GM12878 (cell line): Measurements from ENCODE around the gene OPRL1. TPM values are rescaled to one million over a fixed set of nuclear protein-coding genes. Genes with fewer than 3 reads are reported as not detected.

Experiments
- BHLHE40 ChIP-seq, 2 experiments: fragments of 450-650 bp in 1 of 2; IDR thresholded peaks; 2 replicates each; pipeline ENCODE4 v1.6.1; 2011 to 2017; ENCODE audit warnings: low read depth in 2 of 2, borderline replicate concordance in 1 of 2, improper control_type of control experiment in 1 of 2, low read length in 1 of 2, mild to moderate bottlenecking in 1 of 2
- EGR1 ChIP-seq, 2 experiments: IDR thresholded peaks; 1 replicate in 1 of 2; 2 replicates in 1 of 2; pipeline ENCODE4 v1.6.1; 2011 to 2012; ENCODE audit warnings: low read depth in 2 of 2, low read length in 2 of 2, borderline replicate concordance in 1 of 2, mild to moderate bottlenecking in 1 of 2, moderate library complexity in 1 of 2
- EZH2 ChIP-seq: IDR thresholded peaks from 2 replicates; pipeline ENCODE4 v1.6.1; 2012; ENCODE audit warnings: low read depth, mild to moderate bottlenecking, control low read depth, inconsistent platforms, low read length, borderline replicate concordance; ENCODE audit not compliant: control insufficient read depth
- HCFC1 ChIP-seq: fragments of 150-350 bp; IDR thresholded peaks from 2 replicates; pipeline ENCODE4 v1.6.1; 2014; ENCODE audit warnings: low read length
- LARP7 ChIP-seq: fragments of 450-650 bp; IDR thresholded peaks from 2 replicates; pipeline ENCODE4 v1.6.1; 2017; ENCODE audit warnings: mild to moderate bottlenecking
- MEF2B ChIP-seq: fragments of 450-650 bp; IDR thresholded peaks from 2 replicates; pipeline ENCODE4 v1.6.1; 2018; ENCODE audit warnings: mild to moderate bottlenecking, moderate library complexity; ENCODE audit not compliant: partially characterized antibody, poor library complexity, severe bottlenecking
- PAX5 ChIP-seq: IDR thresholded peaks from 2 replicates; pipeline ENCODE4 v1.6.1; 2011; ENCODE audit warnings: low read depth, low read length, borderline replicate concordance
- RAD21 ChIP-seq: IDR thresholded peaks from 2 replicates; pipeline ENCODE4 v1.6.1; 2011; ENCODE audit warnings: mild to moderate bottlenecking, low read depth, low read length, moderate library complexity; ENCODE audit not compliant: insufficient read depth
- REST ChIP-seq: IDR thresholded peaks from 2 replicates; pipeline ENCODE4 v1.6.1; 2012; ENCODE audit warnings: mild to moderate bottlenecking, low read depth, low read length
- SKIL ChIP-seq: fragments of 450-650 bp; IDR thresholded peaks from 2 replicates; pipeline ENCODE4 v1.6.1; 2017; ENCODE audit warnings: mild to moderate bottlenecking, low read depth, inconsistent platforms; ENCODE audit not compliant: poor library complexity, severe bottlenecking
- SPI1 ChIP-seq: IDR thresholded peaks from 2 replicates; pipeline ENCODE4 v1.6.1; 2011; ENCODE audit warnings: low read depth, mild to moderate bottlenecking, low read length, moderate library complexity, borderline replicate concordance; ENCODE audit not compliant: insufficient read depth
- TBL1XR1 ChIP-seq: IDR thresholded peaks from 2 replicates; pipeline ENCODE4 v1.6.1; 2012; ENCODE audit warnings: low read depth, low read length, improper control_type of control experiment
- USF2 ChIP-seq: IDR thresholded peaks from 2 replicates; pipeline ENCODE4 v1.6.1; 2011; ENCODE audit warnings: low read depth, low read length, improper control_type of control experiment, borderline replicate concordance
- YY1 ChIP-seq: IDR thresholded peaks from 2 replicates; pipeline ENCODE4 v1.6.1; 2011; ENCODE audit warnings: low read depth, mild to moderate bottlenecking, low read length
- polyA plus RNA-seq, 11 experiments: library from polyadenylated mRNA; depleted of rRNA in 4 of 11; unstranded in 6 of 11; stranded (reverse) in 5 of 11; fragments of >200 nt; fragmentation: Nextera tagmentation in 4 of 11; fragmentation: Illumina TruSeq in 1 of 11; extraction: Ambion mirVana in 4 of 11; extraction: Trizol in 1 of 11; gene quantifications; 1 replicate in 1 of 11; 2 replicates in 10 of 11; pipeline versions ENCODE4 v1.2.1 to v1.2.3, GENCODE V29; 2011 to 2016; ENCODE audit warnings: inconsistent platforms in 2 of 11, missing spikeins in 2 of 11, low read depth in 1 of 11
- total RNA-seq, 4 experiments: library from RNA; depleted of rRNA in 3 of 4; stranded (reverse); fragments of >200 nt in 3 of 4; fragmentation: Illumina TruSeq in 1 of 4; extraction: Trizol in 1 of 4; gene quantifications; 2 replicates each; pipeline versions ENCODE4 v1.2.1 to v1.2.3, GENCODE V29; 2013 to 2021
- TF ChIP-seq, protein P1 (sequence below): IDR thresholded peaks from 2 replicates; pipeline ENCODE4 v1.6.1; 2011; ENCODE audit warnings: borderline replicate concordance, low read depth, mild to moderate bottlenecking, moderate library complexity, low read length; ENCODE audit not compliant: insufficient read depth, poor library complexity, severe bottlenecking
- TF ChIP-seq, protein P2 (sequence below): fragments of 450-650 bp; IDR thresholded peaks from 2 replicates; pipeline ENCODE4 v1.6.1; 2016; ENCODE audit warnings: mild to moderate bottlenecking

OPRL1 gene
- total and polyA plus RNA-seq, 10 of the 15 experiments (the other 5 are each of a cell fraction or from before 2014, with no cell fraction given), result 0.04 to 0.41 (median 0.24) TPM; not detected in 1

DNA sequence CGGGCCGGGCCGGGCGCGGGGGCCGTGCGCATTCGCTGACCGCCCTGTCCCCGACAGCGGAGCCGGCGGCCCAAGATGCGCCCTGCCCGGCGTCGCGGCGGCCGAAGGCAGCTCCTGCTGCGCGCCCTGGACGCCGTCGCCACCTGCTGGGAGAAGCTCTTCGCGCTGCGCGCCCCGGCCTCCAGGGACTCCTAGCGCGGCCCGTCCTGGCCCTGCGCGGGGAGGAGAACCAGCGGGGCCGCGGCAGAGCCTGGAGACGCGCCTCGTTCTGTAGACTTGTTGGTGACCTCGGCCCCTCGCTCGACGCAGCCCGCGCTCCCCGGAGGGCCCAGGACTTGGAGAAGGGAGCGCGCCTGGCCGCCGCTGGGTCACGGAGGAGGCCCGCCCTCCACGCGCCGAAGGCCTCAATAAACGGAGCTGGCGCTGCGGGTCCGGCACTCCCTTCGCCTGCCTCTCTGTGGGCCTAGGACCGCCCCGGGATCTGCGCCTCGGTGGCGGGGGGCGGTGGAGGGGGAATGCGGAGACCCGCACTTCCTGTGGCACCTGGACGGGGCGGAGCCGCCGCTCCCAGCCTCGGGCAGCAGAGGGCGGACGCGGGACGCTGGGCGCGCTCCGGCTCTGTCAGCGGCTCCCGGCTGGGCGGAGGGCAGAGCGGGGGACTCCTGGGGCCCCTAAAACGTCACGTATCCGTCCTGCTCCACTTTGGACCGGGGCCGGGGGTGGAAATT is 41.2 kb upstream of the OPRL1 start (continued):
- TF ChIP-seq SKIL (no peak), RAD21 (peak; percentile 72), LARP7 (peak; percentile 97), REST (no peak), TBL1XR1 (no peak), SPI1 (no peak; the same call in 1 of the 2 replicates), USF2 (no peak), BHLHE40 (IDR thresholded peaks at IDR 0.05; ENCODE audit: borderline replicate concordance in 1 of 2, low read depth in 2 of 2, low read length in 1 of 2) (peak in 1 of 2 experiments; percentile 43; a peak in 3 of 4 replicates), HCFC1 (peak; percentile 24; the same call in 1 of the 2 replicates), PAX5 (peak; percentile 31; the same call in 1 of the 2 replicates), EZH2 (no peak), YY1 (peak; percentile 69; the same call in 1 of the 2 replicates), MEF2B (peak; percentile 85), EGR1 (IDR thresholded peaks at IDR 0.05; ENCODE audit: borderline replicate concordance in 1 of 2, low read depth in 2 of 2, low read length in 2 of 2) (0 out of 3 replicates have a peak, but pooled peaks of 1 of the 2 experiments have one; percentile 18)
- TF ChIP-seq, protein P1, sequence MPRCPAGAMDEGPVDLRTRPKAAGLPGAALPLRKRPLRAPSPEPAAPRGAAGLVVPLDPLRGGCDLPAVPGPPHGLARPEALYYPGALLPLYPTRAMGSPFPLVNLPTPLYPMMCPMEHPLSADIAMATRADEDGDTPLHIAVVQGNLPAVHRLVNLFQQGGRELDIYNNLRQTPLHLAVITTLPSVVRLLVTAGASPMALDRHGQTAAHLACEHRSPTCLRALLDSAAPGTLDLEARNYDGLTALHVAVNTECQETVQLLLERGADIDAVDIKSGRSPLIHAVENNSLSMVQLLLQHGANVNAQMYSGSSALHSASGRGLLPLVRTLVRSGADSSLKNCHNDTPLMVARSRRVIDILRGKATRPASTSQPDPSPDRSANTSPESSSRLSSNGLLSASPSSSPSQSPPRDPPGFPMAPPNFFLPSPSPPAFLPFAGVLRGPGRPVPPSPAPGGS, result peak; percentile 53
- TF ChIP-seq, protein P2, sequence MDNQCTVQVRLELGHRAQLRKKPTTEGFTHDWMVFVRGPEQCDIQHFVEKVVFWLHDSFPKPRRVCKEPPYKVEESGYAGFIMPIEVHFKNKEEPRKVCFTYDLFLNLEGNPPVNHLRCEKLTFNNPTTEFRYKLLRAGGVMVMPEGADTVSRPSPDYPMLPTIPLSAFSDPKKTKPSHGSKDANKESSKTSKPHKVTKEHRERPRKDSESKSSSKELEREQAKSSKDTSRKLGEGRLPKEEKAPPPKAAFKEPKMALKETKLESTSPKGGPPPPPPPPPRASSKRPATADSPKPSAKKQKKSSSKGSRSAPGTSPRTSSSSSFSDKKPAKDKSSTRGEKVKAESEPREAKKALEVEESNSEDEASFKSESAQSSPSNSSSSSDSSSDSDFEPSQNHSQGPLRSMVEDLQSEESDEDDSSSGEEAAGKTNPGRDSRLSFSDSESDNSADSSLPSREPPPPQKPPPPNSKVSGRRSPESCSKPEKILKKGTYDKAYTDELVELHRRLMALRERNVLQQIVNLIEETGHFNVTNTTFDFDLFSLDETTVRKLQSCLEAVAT, result 0 out of 2 replicates have a peak, but pooled peaks have one; percentile 52
